H1 (cell line): Measurements from ENCODE around the gene CACNA1B. TPM values are rescaled to one million over a fixed set of nuclear protein-coding genes. Genes with fewer than 3 reads are reported as not detected.
A peak's percentile ranks its signal among the peaks of the same experiment; 100 is the strongest.

ENCODE experiments used
- CTCF ChIA-PET: fragments of 300-600 bp; sonication (Branson Sonifier 250); formaldehyde crosslinking; loops from one replicate; lab custom pipeline; 2021; ENCODE audit not compliant: partially characterized antibody; lab: Charles Lee
- POLR2A ChIA-PET: fragments of 300-600 bp; sonication (Branson Sonifier 250); formaldehyde crosslinking; loops from one replicate; lab custom pipeline; 2021; ENCODE audit warnings: inconsistent platforms; ENCODE audit not compliant: partially characterized antibody; lab: Charles Lee
- DNase-seq, 2 experiments: peaks; one replicate each; pipeline versions ENCODE4 v3.0.0 to v3.0.0-alpha.2; 2010 to 2022; ENCODE audit warnings: low spot score in 2 of 2, low read depth in 1 of 2, mixed read lengths in 1 of 2
- FAIRE-seq: peaks from 2 replicates; lab custom pipeline; 2011; peaks lifted over from hg19 to GRCh38; lab: Jason Lieb, UNC
- H2AFZ ChIP-seq: 2 replicates; pipeline ENCODE4 v1.8.1; 2012; ENCODE audit warnings: low read length, inconsistent platforms
- H2AK5ac ChIP-seq: 2 replicates; pipeline ENCODE4 v1.6.1; 2013; ENCODE audit warnings: low read depth, low read length
- H2BK120ac ChIP-seq: replicated peaks from 2 replicates; pipeline ENCODE3; 2013; ENCODE audit warnings: low read depth, low read length, inconsistent platforms
- H2BK12ac ChIP-seq: 2 replicates; pipeline ENCODE4 v1.6.1; 2013; ENCODE audit warnings: low read depth, low read length
- H2BK15ac ChIP-seq: 2 replicates; pipeline ENCODE4 v1.6.1; 2013; ENCODE audit warnings: low read length
- H2BK20ac ChIP-seq: 2 replicates; pipeline ENCODE4 v1.6.1; 2013; ENCODE audit warnings: low read length
- H2BK5ac ChIP-seq: 2 replicates; pipeline ENCODE4 v1.6.1; 2013; ENCODE audit warnings: low read depth, low read length
- H3K14ac ChIP-seq: 2 replicates; pipeline ENCODE4 v1.6.1; 2013; ENCODE audit warnings: inconsistent platforms; ENCODE audit not compliant: insufficient read length
- H3K18ac ChIP-seq: 2 replicates; pipeline ENCODE4 v1.6.1; 2013; ENCODE audit warnings: low read length; ENCODE audit errors: extremely low read depth
- H3K23ac ChIP-seq: 2 replicates; pipeline ENCODE4 v1.6.1; 2013; ENCODE audit warnings: inconsistent platforms; ENCODE audit not compliant: insufficient read length
- H3K23me2 ChIP-seq: 2 replicates; pipeline ENCODE4 v1.6.1; 2013; ENCODE audit warnings: low read depth, low read length
- H3K27ac ChIP-seq: 2 replicates; pipeline ENCODE4 v1.6.1; 2011; ENCODE audit warnings: low read depth, low read length, inconsistent platforms
- H3K27me3 ChIP-seq, 4 experiments: replicated peaks in 1 of 4; 1 replicate in 1 of 4; 2 replicates in 3 of 4; pipeline versions ENCODE4 v1.6.1 to v1.8.1; 2011 to 2013; ENCODE audit warnings: low read length in 3 of 4, mild to moderate bottlenecking in 3 of 4, inconsistent platforms in 2 of 4, mixed read lengths in 2 of 4, moderate library complexity in 1 of 4; ENCODE audit not compliant: control insufficient read depth in 3 of 4, insufficient read depth in 3 of 4; ENCODE audit errors: extremely low read depth in 1 of 4
- H3K36me3 ChIP-seq, 4 experiments: 2 replicates each; pipeline versions ENCODE4 v1.6.1 to v1.8.1; 2011 to 2013; ENCODE audit warnings: mild to moderate bottlenecking in 4 of 4, low read length in 3 of 4, moderate library complexity in 2 of 4, control low read depth in 1 of 4, inconsistent platforms in 1 of 4; ENCODE audit not compliant: insufficient read depth in 4 of 4, control insufficient read depth in 2 of 4
- H3K4ac ChIP-seq: replicated peaks from 2 replicates; pipeline ENCODE3; 2013; ENCODE audit warnings: low read length, low read depth, mixed read lengths, inconsistent platforms; ENCODE audit not compliant: insufficient read length
- H3K4me1 ChIP-seq, 4 experiments: replicated peaks in 1 of 4; 1 replicate in 1 of 4; 2 replicates in 3 of 4; pipeline versions ENCODE4 v1.6.1 to v1.8.1; 2011 to 2013; ENCODE audit warnings: low read length in 3 of 4, inconsistent platforms in 2 of 4, mixed read lengths in 1 of 4; ENCODE audit not compliant: insufficient read depth in 4 of 4, control insufficient read depth in 3 of 4
- H3K4me2 ChIP-seq, 2 experiments: 2 replicates each; pipeline versions ENCODE4 v1.6.1 to v1.8.1; 2011 to 2013; ENCODE audit warnings: low read depth in 2 of 2, low read length in 2 of 2, control low read depth in 1 of 2, inconsistent platforms in 1 of 2, mild to moderate bottlenecking in 1 of 2; ENCODE audit not compliant: insufficient read depth in 1 of 2
- H3K4me3 ChIP-seq, 4 experiments: fragments of 200-600, 300-600 bp in 1 of 4; sonication (generic), shearing (Covaris generic), sonication (Bioruptor Twin) in 1 of 4; 2 replicates each; pipeline versions ENCODE4 v1.5.1 to v1.8.1; 2011 to 2016; ENCODE audit warnings: low read length in 4 of 4, low read depth in 3 of 4, control low read depth in 2 of 4, inconsistent platforms in 2 of 4, mild to moderate bottlenecking in 2 of 4, mixed read lengths in 1 of 4, moderate library complexity in 1 of 4; ENCODE audit not compliant: insufficient read depth in 2 of 4; ENCODE audit errors: extremely low read depth in 1 of 4
- H3K56ac ChIP-seq: replicated peaks from 2 replicates; pipeline ENCODE3; 2013; ENCODE audit warnings: low read depth, mild to moderate bottlenecking, mixed read lengths, low read length, inconsistent platforms; ENCODE audit not compliant: insufficient read length
- H3K79me1 ChIP-seq: 2 replicates; pipeline ENCODE4 v1.6.1; 2013; ENCODE audit warnings: low read depth, low read length, control low read depth
- H3K79me2 ChIP-seq, 2 experiments: 2 replicates each; pipeline versions ENCODE4 v1.6.1 to v1.8.1; 2012 to 2013; ENCODE audit warnings: low read length in 2 of 2, mild to moderate bottlenecking in 2 of 2, inconsistent platforms in 1 of 2; ENCODE audit not compliant: insufficient read depth in 2 of 2, control insufficient read depth in 1 of 2
- H3K9ac ChIP-seq, 4 experiments: replicated peaks in 1 of 4; 1 replicate in 1 of 4; 2 replicates in 3 of 4; pipeline versions ENCODE4 v1.6.1 to v1.8.1; 2011 to 2013; ENCODE audit warnings: low read depth in 3 of 4, low read length in 3 of 4, control low read depth in 2 of 4, mild to moderate bottlenecking in 2 of 4, moderate library complexity in 2 of 4, inconsistent platforms in 1 of 4; ENCODE audit errors: extremely low read depth in 1 of 4
- H3K9me3 ChIP-seq, 2 experiments: 2 replicates each; pipeline versions ENCODE4 v1.6.1 to v1.8.1; 2012 to 2013; ENCODE audit warnings: mild to moderate bottlenecking in 2 of 2, moderate library complexity in 2 of 2, control low read depth in 1 of 2, inconsistent platforms in 1 of 2, low read depth in 1 of 2, low read length in 1 of 2, mixed read lengths in 1 of 2; ENCODE audit not compliant: insufficient read depth in 2 of 2
- H4K20me1 ChIP-seq, 2 experiments: replicated peaks in 1 of 2; 2 replicates each; pipeline versions ENCODE3 to v1.8.1; 2011 to 2013; ENCODE audit warnings: inconsistent platforms in 2 of 2, low read length in 2 of 2, mild to moderate bottlenecking in 1 of 2; ENCODE audit not compliant: insufficient read depth in 2 of 2, control insufficient read depth in 1 of 2
- H4K5ac ChIP-seq: 2 replicates; pipeline ENCODE4 v1.6.1; 2013; ENCODE audit warnings: low read length, low read depth, mixed read lengths, inconsistent platforms; ENCODE audit not compliant: insufficient read length
- H4K8ac ChIP-seq: 2 replicates; pipeline ENCODE4 v1.8.0; 2013; ENCODE audit warnings: mild to moderate bottlenecking, moderate library complexity, low read length, inconsistent platforms; ENCODE audit not compliant: insufficient read depth; ENCODE audit errors: extremely low read depth
- H4K91ac ChIP-seq: replicated peaks from 2 replicates; pipeline ENCODE3; 2013; ENCODE audit warnings: low read length, mixed read lengths, inconsistent platforms; ENCODE audit not compliant: insufficient read length
- ATF3 ChIP-seq: IDR thresholded peaks from 2 replicates; pipeline ENCODE4 v1.6.1; 2011; ENCODE audit warnings: low read depth, mild to moderate bottlenecking, low read length; ENCODE audit not compliant: insufficient read depth
- BRCA1 ChIP-seq: IDR thresholded peaks from 2 replicates; pipeline ENCODE4 v1.6.1; 2012; ENCODE audit warnings: low read depth, low read length, improper control_type of control experiment
- EZH2 ChIP-seq: fragments of 200-600 bp; sonication (generic); IDR thresholded peaks from 2 replicates; pipeline ENCODE4 v1.7.1; 2012; ENCODE audit warnings: low read depth, mild to moderate bottlenecking, moderate library complexity, low read length, inconsistent platforms; ENCODE audit not compliant: severe bottlenecking
- RXRA ChIP-seq: IDR thresholded peaks from 2 replicates; pipeline ENCODE4 v1.6.1; 2011; ENCODE audit warnings: low read depth, mild to moderate bottlenecking, low read length, moderate library complexity; ENCODE audit not compliant: insufficient read depth
- TAF7 ChIP-seq: optimal IDR thresholded peaks from 2 replicates; pipeline ENCODE3; 2011; ENCODE audit warnings: low read depth, mild to moderate bottlenecking, inconsistent platforms, low read length, moderate library complexity, borderline replicate concordance
- TCF12 ChIP-seq: IDR thresholded peaks from 2 replicates; pipeline ENCODE4 v1.6.1; 2011; ENCODE audit warnings: low read depth, mild to moderate bottlenecking, low read length
- WGBS, 2 experiments: shearing (Covaris generic) in 1 of 2; methylation state at CpG; one replicate each; pipeline versions ENCODE4 v1.1.6 to v1.1.7; 2013 to 2015; ENCODE audit warnings: low lambda C conversion rate in 2 of 2, mixed read lengths in 2 of 2, inconsistent platforms in 1 of 2, low coverage in 1 of 2, missing lambda C conversion rate in 1 of 2; ENCODE audit not compliant: insufficient replicate concordance in 2 of 2, insufficient coverage in 1 of 2, insufficient read length in 1 of 2; ENCODE audit errors: extremely low coverage in 1 of 2, missing lambda C conversion rate in 1 of 2; 5-methylcytosine and 5-hydroxymethylcytosine counted together
- polyA plus RNA-seq, 7 experiments: library from polyadenylated mRNA; depleted of rRNA in 3 of 7; stranded (reverse) in 5 of 7; unstranded in 2 of 7; fragments of >200 nt in 5 of 7; fragments of 200-250 nt in 2 of 7; gene quantifications; 1 replicate in 5 of 7; 2 replicates in 1 of 7; 4 replicates in 1 of 7; pipeline versions ENCODE4 v1.2.1 to v1.2.3, GENCODE V29; 2011 to 2013; ENCODE audit warnings: missing spikeins in 2 of 7, mixed read lengths in 2 of 7
- total RNA-seq: library from RNA; stranded (reverse); fragmentation: NEBNext Ultra II Directional; extraction: Animal tissue kit (Norgen Biotek cat#: 25700); gene quantifications from 2 replicates; pipeline ENCODE4 v1.2.1, GENCODE V29; 2021
- TF ChIP-seq, protein P1 (sequence below), 3 experiments: IDR thresholded peaks; 1 replicate in 2 of 3; 2 replicates in 1 of 3; pipeline versions ENCODE4 v1.5.1 to v1.6.1; 2011; ENCODE audit warnings: low read length in 3 of 3, mild to moderate bottlenecking in 3 of 3, inconsistent platforms in 2 of 3, low read depth in 1 of 3, moderate library complexity in 1 of 3; ENCODE audit not compliant: insufficient read depth in 1 of 3; ENCODE audit errors: control extremely low read depth in 1 of 3

The CACNA1B gene
- total and polyA plus RNA-seq, 2 of the 8 experiments (the other 6 are each of a cell fraction or from before 2014, with no cell fraction given) = 1.5 to 5.7 TPM

GRCh38 chr9:137949260-137949659 is 71.7 kb downstream of the CACNA1B start:
- Histone ChIP-seq H3K4ac (peak overlapping the region; percentile 38), H3K14ac (no peak overlapping the region), H3K23ac (no peak overlapping the region), H3K18ac (no peak overlapping the region), H3K56ac (peak overlapping the region; percentile 100), H3K9me3 (peaks cover 60 to 84% of the 10 kb centered on the region in 2 experiments), H4K8ac (no peak overlapping the region), H2BK12ac (peak overlapping the region; percentile 18; the same call in 1 of the 2 replicates), H3K27ac (no peak overlapping the region), H3K9ac (no peak overlapping the region), H4K20me1 (peaks cover 0 to 9% of the 10 kb centered on the region in 2 experiments), H3K4me1 (no peaks in the 10 kb centered on the region; a peak in 1 of 7 replicates), H3K36me3 (no peaks in the 10 kb centered on the region; a peak in 2 of 8 replicates), H3K4me3 (no peak overlapping the region; a peak in 1 of 8 replicates), H3K79me1 (peaks cover 2% of the 10 kb centered on the region; the same call in 1 of the 2 replicates), H2BK20ac (no peak overlapping the region), H2AK5ac (no peak overlapping the region; the same call in 1 of the 2 replicates), H4K5ac (no peak overlapping the region), H2BK120ac (no peak overlapping the region), H3K79me2 (no peaks in the 10 kb centered on the region), H3K23me2 (peaks cover 11% of the 10 kb centered on the region; the same call in 1 of the 2 replicates), H2BK5ac (0 out of 2 replicates have a peak overlapping the region, but pooled peaks have one; percentile 10), H4K91ac (peak overlapping the region; percentile 73), H3K27me3 (no peaks in the 10 kb centered on the region), H2BK15ac (no peak overlapping the region), H3K4me2 (no peak overlapping the region), H2AFZ (no peak overlapping the region)
- peak; percentile 28 for FAIRE-seq
- ChIA-PET CTCF (no interaction called here), POLR2A (no interaction called here)
- 86 to 100% methylated on average over 1 to 8 of the region's 8 CpGs for WGBS, 2 experiments
- TF ChIP-seq BRCA1 (no peak), TCF12 (no peak), ATF3 (no peak), EZH2 (no peak), TAF7 (no peak), RXRA (no peak)
- TF ChIP-seq, protein P1, sequence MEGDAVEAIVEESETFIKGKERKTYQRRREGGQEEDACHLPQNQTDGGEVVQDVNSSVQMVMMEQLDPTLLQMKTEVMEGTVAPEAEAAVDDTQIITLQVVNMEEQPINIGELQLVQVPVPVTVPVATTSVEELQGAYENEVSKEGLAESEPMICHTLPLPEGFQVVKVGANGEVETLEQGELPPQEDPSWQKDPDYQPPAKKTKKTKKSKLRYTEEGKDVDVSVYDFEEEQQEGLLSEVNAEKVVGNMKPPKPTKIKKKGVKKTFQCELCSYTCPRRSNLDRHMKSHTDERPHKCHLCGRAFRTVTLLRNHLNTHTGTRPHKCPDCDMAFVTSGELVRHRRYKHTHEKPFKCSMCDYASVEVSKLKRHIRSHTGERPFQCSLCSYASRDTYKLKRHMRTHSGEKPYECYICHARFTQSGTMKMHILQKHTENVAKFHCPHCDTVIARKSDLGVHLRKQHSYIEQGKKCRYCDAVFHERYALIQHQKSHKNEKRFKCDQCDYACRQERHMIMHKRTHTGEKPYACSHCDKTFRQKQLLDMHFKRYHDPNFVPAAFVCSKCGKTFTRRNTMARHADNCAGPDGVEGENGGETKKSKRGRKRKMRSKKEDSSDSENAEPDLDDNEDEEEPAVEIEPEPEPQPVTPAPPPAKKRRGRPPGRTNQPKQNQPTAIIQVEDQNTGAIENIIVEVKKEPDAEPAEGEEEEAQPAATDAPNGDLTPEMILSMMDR (IDR thresholded peaks at IDR 0.05; ENCODE audit: control extremely low read depth in 1 of 3, insufficient read depth in 1 of 3, low read depth in 1 of 3, low read length in 3 of 3) = no peak
- no peak for DNase-seq
